Naive thymus-derived CD8-positive, alpha-beta T cell (primary cell): ENCODE measurements around the gene GRK5. TPM values are rescaled to one million over a fixed set of nuclear protein-coding genes. Genes with fewer than 3 reads are reported as not detected.

Experiments used
- ATAC-seq, 2 donors: fragments of 150-1000 bp; cut with Tn5 transposase in 1 of 2; sonication (Bioruptor Pico), chemical (Tn5 transposase) in 1 of 2; 1 replicate in 1 of 2; 2 replicates in 1 of 2; pipeline ENCODE4 v1.10.0; 2021; ENCODE audit warnings: mild to moderate bottlenecking in 2 of 2, moderate library complexity in 2 of 2
- POLR2A ChIA-PET: fragments of 350-600 bp; sonication (Branson Sonifier 250); formaldehyde crosslinking; loops from one replicate; lab custom pipeline; 2021; ENCODE audit warnings: antibody characterized with exemption; lab: Charles Lee
- DNase-seq, 10 donors: peaks; one replicate each; pipeline versions ENCODE4 v3.0.0 to v3.0.0-alpha.2; 2020 to 2022
- H3K27ac Mint-ChIP-seq, 10 donors: one replicate each; pipeline ENCODE4 v1.8.0; 2020 to 2022; ENCODE audit warnings: mild to moderate bottlenecking in 10 of 10, mixed read lengths in 10 of 10, moderate library complexity in 4 of 10, inconsistent platforms in 1 of 10
- H3K27me3 Mint-ChIP-seq, 5 donors: one replicate each; pipeline ENCODE4 v1.8.0; 2021 to 2022; ENCODE audit warnings: mixed read lengths in 5 of 5
- H3K36me3 Mint-ChIP-seq, 3 donors: one replicate each; pipeline ENCODE4 v1.8.0; 2020 to 2022; ENCODE audit warnings: mixed read lengths in 3 of 3, mild to moderate bottlenecking in 2 of 3, inconsistent platforms in 1 of 3
- H3K4me1 Mint-ChIP-seq, 4 donors: one replicate each; pipeline ENCODE4 v1.8.0; 2021 to 2022; ENCODE audit warnings: mixed read lengths in 4 of 4
- H3K4me3 Mint-ChIP-seq, 10 donors: one replicate each; pipeline ENCODE4 v1.8.0; 2020 to 2022; ENCODE audit warnings: mild to moderate bottlenecking in 10 of 10, mixed read lengths in 10 of 10, moderate library complexity in 6 of 10, inconsistent platforms in 1 of 10
- H3K9me3 Mint-ChIP-seq, 9 donors: one replicate each; pipeline ENCODE4 v1.8.0; 2020 to 2022; ENCODE audit warnings: mixed read lengths in 9 of 9, mild to moderate bottlenecking in 3 of 9, inconsistent platforms in 1 of 9, moderate library complexity in 1 of 9
- polyA plus RNA-seq, 3 donors: library from polyadenylated mRNA; unstranded; fragments of 300-500 nt; fragmentation: Illumina TruSeq; gene quantifications; one replicate each; pipeline ENCODE4 v1.2.3, GENCODE V29; 2021
- total RNA-seq, 8 experiments: library from RNA in 2 of 8; stranded (reverse) in 2 of 8; gene quantifications; one replicate each; pipeline ENCODE4 v1.2.3 and lab custom pipeline; 2021 to 2026

Gene GRK5
- total and polyA plus RNA-seq, 5 experiments from 2014 or later: 4.4 to 23.2 (median 11.0) TPM

DNA sequence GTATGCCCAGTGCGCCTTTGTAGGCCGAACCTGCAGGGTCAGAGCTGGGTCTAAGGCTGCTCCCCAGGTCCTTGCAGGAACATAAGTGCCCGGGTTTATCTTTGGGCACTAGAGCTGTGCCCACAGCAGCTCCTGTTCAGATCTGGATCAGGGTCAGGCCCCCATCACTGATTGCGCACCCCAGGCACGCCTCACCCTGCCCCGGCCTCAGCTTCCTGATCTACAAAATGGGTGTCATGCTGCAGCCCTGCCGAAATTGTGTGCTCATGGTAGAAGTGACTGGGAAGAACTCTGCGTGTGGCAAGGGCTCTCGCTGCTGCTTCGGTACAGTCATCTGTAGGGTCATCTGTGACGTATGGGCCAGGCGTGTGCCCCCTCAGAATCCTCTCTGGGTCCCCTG lies 100.7 kb downstream of the GRK5 start:
- POLR2A ChIA-PET: interaction anchor here (0.9 to 6.9 kb wide), 3 partner anchors 18 to 234 kb away, joined by 3 to 61 read pairs (median 4); partner anchors contain the start of genes GRK5 and RGS10
- peaks cover 2 to 25% (median 8%) of the 10 kb centered on the region in 5 donors for H3K27me3 Mint-ChIP-seq
- ATAC-seq: no peak
- peaks cover 0 to 8% (median 0%) of the 10 kb centered on the region in 9 donors for H3K9me3 Mint-ChIP-seq
- H3K4me1 Mint-ChIP-seq: peaks cover 30 to 88% (median 58%) of the 10 kb centered on the region in 4 donors
- peak in 1 of 10 donors; percentile 30 for DNase-seq
- no peak overlapping the region for H3K4me3 Mint-ChIP-seq
- H3K36me3 Mint-ChIP-seq: peaks cover 0 to 8% (median 3%) of the 10 kb centered on the region in 3 donors
- H3K27ac Mint-ChIP-seq: peak overlapping the region in 3 of 10 donors; percentile 13 to 46 (median 32)

DNA sequence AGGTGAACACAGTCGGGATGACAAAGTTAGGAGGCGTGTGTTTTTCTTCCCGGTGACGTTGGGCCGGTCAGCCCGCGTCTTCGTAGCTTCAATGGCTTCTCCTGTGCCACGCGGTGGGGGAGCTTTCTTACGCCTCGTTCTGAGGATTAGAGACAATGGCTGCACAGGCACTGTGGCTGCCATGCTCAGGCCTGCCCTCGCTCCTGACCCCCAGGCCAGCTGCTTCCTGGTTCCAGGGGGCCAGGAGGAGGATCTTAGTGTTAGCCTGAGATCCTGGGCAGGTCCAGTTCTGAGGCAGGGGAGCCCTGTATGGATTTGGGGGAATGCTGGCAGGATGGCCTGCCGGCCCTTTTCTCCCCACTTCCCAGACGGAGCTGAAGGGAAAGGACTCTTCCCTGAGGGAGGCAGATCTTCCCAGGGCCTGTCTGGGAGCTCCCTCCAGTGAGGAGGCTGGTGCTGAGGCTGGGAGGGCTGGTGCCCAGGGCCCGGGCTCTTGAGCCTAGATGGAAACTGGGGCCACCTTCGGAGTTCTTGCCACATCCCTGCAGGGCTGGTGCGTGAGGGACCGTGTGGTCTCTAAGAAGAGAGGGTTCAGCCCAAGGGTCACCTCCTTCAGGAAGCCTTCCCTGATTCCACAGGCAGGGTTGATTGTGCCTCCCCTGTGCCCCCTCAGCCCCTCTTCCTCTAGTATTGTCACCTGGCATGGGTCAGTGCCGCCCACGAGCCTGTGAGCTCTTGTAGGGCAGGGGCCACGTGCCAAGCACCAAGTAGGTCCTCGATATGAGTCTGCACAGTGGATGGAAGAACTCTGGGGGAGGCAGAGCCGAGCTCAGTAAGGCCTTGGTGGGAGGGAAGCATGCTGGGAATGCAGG lies 101.4 kb downstream of the GRK5 start:
- Mint-ChIP-seq H3K4me3 (peak overlapping the region in 1 of 10 donors; percentile 39), H3K27ac (peak overlapping the region in 4 of 10 donors; percentile 13 to 62 (median 44)), H3K36me3 (peaks cover 0 to 8% (median 3%) of the 10 kb centered on the region in 3 donors), H3K9me3 (peaks cover 0 to 10% (median 0%) of the 10 kb centered on the region in 9 donors), H3K27me3 (peaks cover 2 to 27% (median 11%) of the 10 kb centered on the region in 5 donors), H3K4me1 (peaks cover 28 to 89% (median 60%) of the 10 kb centered on the region in 4 donors)
- POLR2A ChIA-PET: interaction anchor here (0.6 to 6.9 kb wide), 4 partner anchors 16 to 233 kb away, joined by 3 to 61 read pairs (median 4); partner anchors contain the start of genes GRK5 and RGS10
- peak in 1 of 10 donors; percentile 47 for DNase-seq
- ATAC-seq: no peak

DNA sequence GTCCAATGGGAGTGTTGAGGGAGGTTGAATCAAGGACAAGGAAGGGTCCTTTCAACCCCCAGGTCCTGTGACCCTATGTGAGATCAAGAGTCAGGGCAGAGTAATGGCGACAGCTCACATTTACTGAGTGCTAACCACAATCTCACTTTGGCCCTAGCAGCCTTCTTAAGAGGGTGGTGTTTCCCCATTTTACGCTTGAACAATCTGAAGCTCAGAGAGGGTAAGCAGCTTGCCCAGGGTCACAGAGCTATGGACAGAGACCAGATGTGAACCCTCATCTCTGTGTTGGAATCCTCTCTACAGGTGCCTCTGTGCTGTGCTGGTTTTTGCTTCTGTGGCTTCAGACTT lies 102.0 kb downstream of the GRK5 start:
- Mint-ChIP-seq H3K27ac (peak overlapping the region in 2 of 10 donors; percentile 41 to 62), H3K36me3 (peaks cover 0 to 8% (median 3%) of the 10 kb centered on the region in 3 donors), H3K9me3 (peaks cover 0 to 10% (median 0%) of the 10 kb centered on the region in 9 donors), H3K4me3 (peak overlapping the region in 1 of 10 donors; percentile 39), H3K27me3 (peaks cover 2 to 27% (median 11%) of the 10 kb centered on the region in 5 donors), H3K4me1 (peaks cover 28 to 91% (median 63%) of the 10 kb centered on the region in 4 donors)
- ATAC-seq (no peak), DNase-seq (peak in 1 of 10 donors; percentile 10)
- POLR2A ChIA-PET: interaction anchor here (0.6 to 6.9 kb wide), 3 partner anchors 16 to 233 kb away, joined by 3 to 61 read pairs (median 4); partner anchors contain the start of genes GRK5 and RGS10

DNA sequence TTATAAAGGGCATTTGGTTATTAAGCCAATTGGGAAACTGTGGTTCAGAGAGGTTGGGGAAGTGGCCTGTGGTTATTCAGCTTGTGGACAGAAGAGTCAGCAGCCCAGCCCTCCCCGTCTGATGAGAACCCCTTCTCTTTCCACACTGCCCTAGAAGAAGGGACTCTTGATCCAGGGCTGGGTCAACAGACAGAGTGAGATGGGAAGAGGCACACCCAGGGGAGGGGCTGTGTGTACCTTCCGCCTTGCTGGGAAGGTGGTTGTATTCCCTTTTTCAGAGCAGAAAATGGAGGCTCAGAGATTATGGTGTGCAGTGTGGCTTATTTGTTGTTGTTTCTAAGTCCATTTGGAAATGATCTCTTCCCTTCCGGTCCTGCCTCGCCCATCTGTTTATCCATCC lies 103.4 kb downstream of the GRK5 start:
- Mint-ChIP-seq H3K36me3 (peaks cover 0 to 8% (median 3%) of the 10 kb centered on the region in 3 donors), H3K27me3 (peaks cover 2 to 27% (median 11%) of the 10 kb centered on the region in 5 donors), H3K4me1 (peaks cover 28 to 90% (median 62%) of the 10 kb centered on the region in 4 donors), H3K27ac (no peak overlapping the region), H3K9me3 (peaks cover 0 to 10% (median 0%) of the 10 kb centered on the region in 9 donors), H3K4me3 (no peak overlapping the region)
- no peak for ATAC-seq
- DNase-seq: peak in 1 of 10 donors; percentile 1
- POLR2A ChIA-PET: no interaction called here

DNA sequence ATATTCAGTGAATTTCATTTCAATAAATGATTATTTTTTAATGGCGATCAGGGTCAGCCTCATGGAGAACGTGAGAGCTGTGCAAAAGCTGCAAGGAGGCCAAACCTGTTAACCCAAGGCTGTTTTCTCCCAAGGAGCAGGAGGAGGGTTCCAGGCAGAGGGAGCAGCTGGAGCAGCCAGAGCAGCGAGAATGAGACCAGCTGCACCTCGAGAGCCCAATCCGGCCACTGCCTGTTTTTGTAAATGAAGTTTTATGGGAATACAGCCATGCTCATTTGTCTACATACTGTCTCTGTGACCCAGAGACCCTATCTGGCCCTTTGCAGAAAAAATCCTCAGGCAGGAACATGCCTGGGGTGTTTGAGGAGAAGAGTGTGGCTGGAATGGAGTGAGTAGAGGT lies 104.9 kb downstream of the GRK5 start:
- H3K36me3 Mint-ChIP-seq: peaks cover 0 to 8% (median 3%) of the 10 kb centered on the region in 3 donors
- peaks cover 20 to 89% (median 51%) of the 10 kb centered on the region in 4 donors for H3K4me1 Mint-ChIP-seq
- peak overlapping the region in 2 of 10 donors; percentile 73 to 78 for H3K27ac Mint-ChIP-seq
- H3K27me3 Mint-ChIP-seq: peaks cover 2 to 27% (median 11%) of the 10 kb centered on the region in 5 donors
- ATAC-seq (no peak), DNase-seq (peak in 1 of 10 donors; percentile 22)
- POLR2A ChIA-PET: no interaction called here
- H3K4me3 Mint-ChIP-seq: peak overlapping the region in 3 of 10 donors; percentile 5 to 49 (median 7)
- peaks cover 0 to 10% (median 0%) of the 10 kb centered on the region in 9 donors for H3K9me3 Mint-ChIP-seq

DNA sequence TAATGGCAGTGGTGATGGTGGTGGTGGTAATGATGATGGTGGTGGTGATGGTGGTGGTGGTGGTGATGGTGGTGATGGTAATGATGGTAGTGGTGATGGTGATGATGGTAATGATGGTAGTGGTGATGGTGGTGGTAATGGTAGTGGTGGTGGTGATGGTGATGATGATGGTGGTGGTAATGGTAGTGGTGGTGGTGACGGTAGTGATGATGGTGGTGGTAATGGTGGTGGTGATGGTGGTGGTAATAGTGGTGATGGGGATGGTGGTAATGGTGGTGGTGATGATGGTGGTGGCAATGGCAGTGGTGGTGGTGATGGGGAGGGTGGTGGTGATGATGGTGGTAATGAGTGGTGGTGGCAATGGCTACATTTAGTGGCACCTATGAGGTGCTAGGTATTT lies 105.7 kb downstream of the GRK5 start:
- peak overlapping the region in 5 of 10 donors; percentile 6 to 73 (median 14) for H3K27ac Mint-ChIP-seq
- DNase-seq: no peak
- peaks cover 0 to 8% (median 3%) of the 10 kb centered on the region in 3 donors for H3K36me3 Mint-ChIP-seq
- H3K9me3 Mint-ChIP-seq: peaks cover 0 to 10% (median 0%) of the 10 kb centered on the region in 9 donors
- ATAC-seq: no peak
- POLR2A ChIA-PET: interaction anchor here (0.5 to 1.2 kb wide), 2 partner anchors 9 to 176 kb away, joined by 3 read pairs; no protein-coding TSS in a partner anchor
- peak overlapping the region in 5 of 10 donors; percentile 2 to 52 (median 33) for H3K4me3 Mint-ChIP-seq
- H3K4me1 Mint-ChIP-seq: peaks cover 22 to 89% (median 47%) of the 10 kb centered on the region in 4 donors
- H3K27me3 Mint-ChIP-seq: peaks cover 2 to 27% (median 11%) of the 10 kb centered on the region in 5 donors

DNA sequence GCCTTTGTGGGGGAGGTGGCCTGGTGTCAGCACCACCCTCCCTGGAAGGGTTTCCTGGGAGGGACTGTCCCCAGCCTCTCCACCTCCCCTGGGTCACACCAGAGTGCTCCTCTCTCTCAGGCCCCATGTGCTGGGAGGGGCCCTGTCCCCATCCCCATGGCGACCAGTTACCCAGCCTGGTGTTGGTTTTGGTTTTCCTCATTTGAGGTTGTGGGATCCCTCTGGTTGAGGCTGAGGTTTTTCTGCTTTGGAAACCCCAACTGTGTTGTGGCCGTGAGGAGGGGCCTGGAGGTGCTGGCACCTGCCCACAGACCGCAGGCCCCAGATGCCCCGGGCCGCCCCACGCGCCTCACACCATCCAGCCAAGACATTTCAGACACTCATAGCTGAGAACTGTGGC lies 106.3 kb downstream of the GRK5 start:
- Mint-ChIP-seq H3K4me1 (peaks cover 22 to 90% (median 51%) of the 10 kb centered on the region in 4 donors), H3K27me3 (peaks cover 2 to 27% (median 11%) of the 10 kb centered on the region in 5 donors), H3K9me3 (peaks cover 0 to 10% (median 0%) of the 10 kb centered on the region in 9 donors), H3K27ac (peak overlapping the region in 2 of 10 donors; percentile 40 to 73), H3K4me3 (peak overlapping the region in 3 of 10 donors; percentile 5 to 43 (median 39)), H3K36me3 (peaks cover 0 to 8% (median 3%) of the 10 kb centered on the region in 3 donors)
- DNase-seq (peak in 7 of 10 donors; percentile 13 to 59 (median 39)), ATAC-seq (peak; percentile 58 to 80)
- POLR2A ChIA-PET: interaction anchor here (0.6 to 1.2 kb wide), 2 partner anchors 8 to 232 kb away, joined by 3 to 4 read pairs; no protein-coding TSS in a partner anchor

DNA sequence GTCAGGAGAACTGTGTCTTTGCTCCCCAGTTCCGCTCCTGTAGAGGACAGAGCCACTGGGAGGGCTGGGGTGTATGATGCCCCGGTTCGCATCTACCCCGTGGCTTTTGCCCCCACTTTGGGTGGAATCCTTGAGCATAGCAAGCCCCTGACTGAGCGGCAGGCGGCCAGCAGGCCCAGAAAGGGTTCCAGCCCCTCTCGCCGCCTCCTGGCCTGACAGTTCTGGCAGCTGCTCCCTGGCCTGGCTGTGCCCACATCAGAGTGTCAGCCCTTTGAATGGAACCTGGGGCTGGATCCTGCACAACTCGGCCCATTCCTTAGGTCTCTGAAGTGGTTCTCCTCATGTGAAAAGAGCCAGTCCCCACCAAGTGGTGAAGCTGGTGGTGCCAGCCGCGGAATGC lies 106.7 kb downstream of the GRK5 start:
- DNase-seq: no peak
- Mint-ChIP-seq H3K27me3 (peaks cover 2 to 27% (median 11%) of the 10 kb centered on the region in 5 donors), H3K9me3 (peaks cover 0 to 10% (median 0%) of the 10 kb centered on the region in 9 donors), H3K4me3 (peak overlapping the region in 2 of 10 donors; percentile 5 to 41), H3K4me1 (peaks cover 23 to 92% (median 54%) of the 10 kb centered on the region in 4 donors), H3K36me3 (peaks cover 0 to 8% (median 3%) of the 10 kb centered on the region in 3 donors), H3K27ac (no peak overlapping the region)
- POLR2A ChIA-PET: interaction anchor here (0.6 to 1.2 kb wide), 2 partner anchors 8 to 232 kb away, joined by 3 to 4 read pairs; no protein-coding TSS in a partner anchor
- ATAC-seq: no peak

DNA sequence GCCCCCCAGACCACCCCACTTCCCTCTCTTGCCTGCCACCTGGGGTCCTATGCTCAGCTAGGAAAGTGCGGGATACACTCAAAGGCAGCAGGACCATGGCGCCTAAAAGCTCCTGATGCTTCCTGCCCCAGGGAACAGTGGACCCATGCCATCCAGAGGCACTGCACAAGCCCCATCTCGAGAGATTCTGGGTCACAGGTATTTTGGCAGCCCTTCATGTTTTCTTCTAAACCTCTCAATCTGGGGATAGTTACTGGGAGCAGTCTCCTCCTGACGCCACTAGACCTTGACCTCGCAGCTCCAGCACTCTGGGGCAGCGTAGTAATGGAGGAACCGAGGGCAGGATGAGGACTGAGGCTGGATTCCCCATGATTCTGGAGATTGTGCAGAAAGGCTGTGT lies 107.1 kb downstream of the GRK5 start:
- POLR2A ChIA-PET: interaction anchor here (1.2 kb wide), 1 partner anchor 8 kb away, joined by 3 read pairs; no protein-coding TSS in a partner anchor

DNA sequence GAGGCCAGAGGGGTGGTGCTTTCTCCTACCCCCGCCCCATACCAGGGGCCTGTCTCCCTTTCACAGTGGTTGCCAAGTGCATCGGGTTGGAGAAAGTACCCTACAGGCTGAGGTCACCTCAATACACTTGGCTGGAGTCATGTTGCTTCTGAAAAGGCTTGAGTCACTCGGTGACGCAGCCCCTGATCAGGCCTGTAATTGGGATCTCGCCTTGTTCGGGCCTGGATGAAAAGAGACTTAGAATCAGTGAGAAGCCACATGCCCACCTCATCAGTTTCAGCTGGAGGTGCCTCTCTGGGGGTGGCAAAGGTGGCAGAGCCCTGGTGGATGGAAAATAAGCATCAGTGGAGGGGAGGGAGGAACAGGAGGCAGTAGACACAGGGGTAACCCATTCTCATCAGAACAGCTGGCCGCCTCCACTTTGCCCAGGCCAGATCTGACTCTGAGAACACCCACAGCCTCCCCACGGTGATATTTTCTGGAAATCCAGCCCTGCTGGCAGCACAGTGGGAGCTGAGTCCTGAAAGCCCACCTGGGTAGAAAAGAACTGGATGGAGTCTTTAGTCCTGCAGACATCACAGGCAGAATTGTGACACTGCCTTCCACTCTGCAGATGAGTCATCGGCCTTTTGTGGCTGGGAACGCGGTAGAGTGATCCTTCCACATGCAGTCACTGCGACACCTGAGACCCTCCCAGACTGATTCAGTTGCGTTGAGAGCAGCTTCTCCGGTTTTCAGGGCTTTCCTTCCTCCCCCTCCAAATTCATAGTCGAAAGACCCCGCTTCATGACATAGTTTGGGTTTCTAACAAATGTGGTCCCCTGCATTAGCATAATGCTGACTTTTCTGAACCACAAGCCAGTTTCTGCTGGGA lies 108.0 kb downstream of the GRK5 start:
- POLR2A ChIA-PET: no interaction called here
- ATAC-seq (peak; percentile 50 to 73), DNase-seq (peak in 3 of 10 donors; percentile 17 to 66 (median 55))
- Mint-ChIP-seq H3K4me3 (peak overlapping the region in 5 of 10 donors; percentile 4 to 78 (median 15)), H3K27me3 (peaks cover 0 to 21% (median 11%) of the 10 kb centered on the region in 5 donors), H3K36me3 (peaks cover 3 to 8% (median 3%) of the 10 kb centered on the region in 3 donors), H3K27ac (peak overlapping the region in 5 of 10 donors; percentile 12 to 88 (median 70)), H3K9me3 (peaks cover 0 to 10% (median 0%) of the 10 kb centered on the region in 9 donors), H3K4me1 (peaks cover 30 to 91% (median 63%) of the 10 kb centered on the region in 4 donors)

More for the DNA sequence above, 107.1 kb downstream of the GRK5 start:
- no peak overlapping the region for H3K27ac Mint-ChIP-seq
- H3K27me3 Mint-ChIP-seq: peaks cover 2 to 27% (median 11%) of the 10 kb centered on the region in 5 donors
- DNase-seq: peak in 1 of 10 donors; percentile 42
- no peak for ATAC-seq
- H3K36me3 Mint-ChIP-seq: peaks cover 0 to 8% (median 3%) of the 10 kb centered on the region in 3 donors
- peaks cover 0 to 10% (median 0%) of the 10 kb centered on the region in 9 donors for H3K9me3 Mint-ChIP-seq
- H3K4me1 Mint-ChIP-seq: peaks cover 25 to 92% (median 56%) of the 10 kb centered on the region in 4 donors
- peak overlapping the region in 3 of 10 donors; percentile 19 to 41 (median 24) for H3K4me3 Mint-ChIP-seq

DNA sequence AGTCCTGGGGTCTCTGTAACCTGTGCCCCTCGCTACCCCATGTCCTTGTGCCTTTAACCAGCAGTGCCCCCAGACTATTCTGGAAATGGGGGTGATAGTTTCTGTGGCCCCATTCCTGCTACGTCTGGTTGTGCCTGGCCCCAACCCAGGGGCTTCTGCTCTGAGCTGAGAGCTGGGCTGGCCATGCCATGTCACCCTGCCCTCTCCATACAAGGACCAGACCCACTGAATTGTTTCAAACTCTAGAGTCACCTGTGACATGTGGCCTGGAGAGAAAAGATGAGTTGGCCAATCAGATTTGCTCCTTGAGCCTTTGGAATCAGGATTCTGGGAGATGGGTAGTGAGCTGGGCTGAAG lies 108.6 kb downstream of the GRK5 start:
- ATAC-seq (no peak), DNase-seq (peak in 1 of 10 donors; percentile 50)
- POLR2A ChIA-PET: no interaction called here
- Mint-ChIP-seq H3K4me1 (peaks cover 31 to 91% (median 65%) of the 10 kb centered on the region in 4 donors), H3K36me3 (peaks cover 2 to 8% (median 5%) of the 10 kb centered on the region in 3 donors), H3K27me3 (peaks cover 0 to 15% (median 10%) of the 10 kb centered on the region in 5 donors), H3K4me3 (no peak overlapping the region), H3K27ac (peak overlapping the region in 3 of 10 donors; percentile 12 to 70 (median 51)), H3K9me3 (peaks cover 0 to 10% (median 0%) of the 10 kb centered on the region in 9 donors)
